Left lung (tissue), 10 donors: ENCODE measurements around the gene ING4. TPM values are rescaled to one million over a fixed set of nuclear protein-coding genes. Genes with fewer than 3 reads are reported as not detected.

Source experiments
- ATAC-seq: fragments of 200-7000 bp; cut with Tn5 transposase; one replicate; pipeline ENCODE4 v1.9.1; 2020; ENCODE audit warnings: moderate library complexity
- DNase-seq, 4 donors: peaks; one replicate each; pipeline ENCODE4 v3.0.0-alpha.2; 2013 to 2020
- H3K27ac ChIP-seq, 2 donors: fragments of 200-600 bp; sonication (generic) in 1 of 2; one replicate each; pipeline versions ENCODE4 v1.5.0 to v1.8.0; 2020 to 2021
- H3K27me3 ChIP-seq, 2 donors: fragments of 200-600 bp; sonication (generic) in 1 of 2; one replicate each; pipeline versions ENCODE4 v1.5.0 to v1.8.0; 2020 to 2021
- H3K36me3 ChIP-seq, 2 donors: fragments of 200-600 bp; sonication (generic) in 1 of 2; one replicate each; pipeline versions ENCODE4 v1.5.0 to v1.8.0; 2020 to 2021
- H3K4me1 ChIP-seq, 2 donors: fragments of 200-600 bp; one replicate each; pipeline ENCODE4 v1.8.0; 2021
- H3K4me3 ChIP-seq, 2 donors: fragments of 200-600 bp; sonication (generic) in 1 of 2; one replicate each; pipeline versions ENCODE4 v1.5.0 to v1.8.0; 2020 to 2021; ENCODE audit warnings: mild to moderate bottlenecking in 1 of 2
- H3K9me3 ChIP-seq, 2 donors: fragments of 200-600 bp; sonication (generic) in 1 of 2; one replicate each; pipeline versions ENCODE4 v1.5.0 to v1.8.0; 2020 to 2021
- intact Hi-C, 2 donors: fragments of 100-400 bp; cut with DNase I; formaldehyde crosslinking; loops; one replicate each; pipeline versions ENCODE4 v1.11.2 to v1.14.2; 2022
- polyA plus RNA-seq, 6 donors: library from polyadenylated mRNA; unstranded; fragments of 120-200 nt; gene quantifications; one replicate each; pipeline ENCODE4 v1.2.1, GENCODE V29; 2013; ENCODE audit not compliant: insufficient read length in 6 of 6
- total RNA-seq, 2 donors: library from RNA; stranded (reverse); fragmentation: NEBNext Ultra II Directional; extraction: Animal tissue kit (Norgen Biotek cat#: 25700); gene quantifications; one replicate each; pipeline ENCODE4 v1.2.1, GENCODE V29; 2021
- TF ChIP-seq, protein P1 (sequence below), 2 donors: fragments of 200-600 bp; sonication (generic) in 1 of 2; IDR thresholded peaks; one replicate each; pipeline versions ENCODE4 v1.5.0 to v1.8.0; 2021; ENCODE audit warnings: antibody characterized with exemption in 2 of 2
- donor health status: DM: no; HTN: yes; CAD: no.
- donor health status: DM: no; HTN: no; CAD: no.

The ING4 gene
- total and polyA plus RNA-seq, 8 donors, result 23.1 to 113 (median 98.7) TPM

GRCh38 chr12:6614513-6615172 is 48.3 kb downstream of the ING4 start:
- Histone ChIP-seq H3K4me1 (peaks cover 9 to 37% of the 10 kb centered on the region in 2 donors), H3K4me3 (no peak overlapping the region), H3K27me3 (peaks cover 0 to under 1% of the 10 kb centered on the region in 2 donors), H3K27ac (peak overlapping the region; percentile 52 to 83), H3K9me3 (no peaks in the 10 kb centered on the region), H3K36me3 (no peaks in the 10 kb centered on the region)
- ATAC-seq, result no peak
- TF ChIP-seq, protein P1, sequence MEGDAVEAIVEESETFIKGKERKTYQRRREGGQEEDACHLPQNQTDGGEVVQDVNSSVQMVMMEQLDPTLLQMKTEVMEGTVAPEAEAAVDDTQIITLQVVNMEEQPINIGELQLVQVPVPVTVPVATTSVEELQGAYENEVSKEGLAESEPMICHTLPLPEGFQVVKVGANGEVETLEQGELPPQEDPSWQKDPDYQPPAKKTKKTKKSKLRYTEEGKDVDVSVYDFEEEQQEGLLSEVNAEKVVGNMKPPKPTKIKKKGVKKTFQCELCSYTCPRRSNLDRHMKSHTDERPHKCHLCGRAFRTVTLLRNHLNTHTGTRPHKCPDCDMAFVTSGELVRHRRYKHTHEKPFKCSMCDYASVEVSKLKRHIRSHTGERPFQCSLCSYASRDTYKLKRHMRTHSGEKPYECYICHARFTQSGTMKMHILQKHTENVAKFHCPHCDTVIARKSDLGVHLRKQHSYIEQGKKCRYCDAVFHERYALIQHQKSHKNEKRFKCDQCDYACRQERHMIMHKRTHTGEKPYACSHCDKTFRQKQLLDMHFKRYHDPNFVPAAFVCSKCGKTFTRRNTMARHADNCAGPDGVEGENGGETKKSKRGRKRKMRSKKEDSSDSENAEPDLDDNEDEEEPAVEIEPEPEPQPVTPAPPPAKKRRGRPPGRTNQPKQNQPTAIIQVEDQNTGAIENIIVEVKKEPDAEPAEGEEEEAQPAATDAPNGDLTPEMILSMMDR (IDR thresholded peaks at IDR 0.05), result no peak
- DNase-seq, result no peak
- intact Hi-C loops, result loop anchor here in 1 of 2 donors (10.0 kb wide), 1 partner anchor 80 kb away; no protein-coding TSS in a partner anchor

DNA sequence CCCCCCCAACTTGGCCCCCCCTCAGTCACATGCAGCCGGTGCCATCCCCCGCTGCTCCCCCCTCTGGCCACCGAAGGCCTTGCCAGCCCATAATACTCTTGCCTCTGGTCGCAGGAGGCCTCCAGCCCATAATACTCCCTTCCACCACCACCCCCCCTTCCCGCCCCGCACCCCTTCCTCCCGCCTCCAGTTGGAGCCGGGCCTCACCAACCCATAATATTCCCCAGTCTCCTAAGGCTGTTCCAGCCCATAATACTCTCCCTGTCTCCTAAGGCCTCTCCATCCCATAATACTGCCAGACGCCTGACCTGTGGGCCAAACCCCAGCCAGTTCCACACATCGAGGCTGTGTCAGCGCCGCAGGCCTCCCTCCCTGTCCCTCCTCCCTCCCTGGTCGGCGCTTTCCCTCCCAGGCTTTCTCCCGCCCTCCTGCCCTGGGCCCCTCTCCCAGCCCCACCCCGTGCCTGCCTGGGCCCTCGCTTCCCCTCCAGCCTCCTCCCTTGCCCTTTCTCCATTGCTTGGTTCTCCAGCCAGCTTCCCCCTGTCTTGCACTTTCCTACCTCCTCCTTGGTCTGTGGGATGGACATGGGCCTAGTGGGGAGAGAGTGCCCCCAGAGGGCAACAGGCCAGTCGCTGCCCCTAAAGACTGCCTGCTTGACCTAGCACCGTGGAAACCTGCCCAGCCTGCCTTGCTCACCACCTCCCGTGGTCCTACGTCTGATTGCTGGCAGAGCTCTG is 49.0 kb downstream of the ING4 start:
- no peaks in the 10 kb centered on the region for H3K9me3 ChIP-seq
- H3K36me3 ChIP-seq, result no peaks in the 10 kb centered on the region
- H3K27me3 ChIP-seq, result no peaks in the 10 kb centered on the region
- DNase-seq, result peak; percentile 91 to 99 (median 93)
- TF ChIP-seq, protein P1 (IDR thresholded peaks at IDR 0.05), result no peak
- peak; percentile 78 for ATAC-seq
- H3K4me1 ChIP-seq, result peaks cover 9 to 37% of the 10 kb centered on the region in 2 donors
- intact Hi-C loops, result loop anchor here in 1 of 2 donors (10.0 kb wide), 1 partner anchor 81 kb away; no protein-coding TSS in a partner anchor
- H3K4me3 ChIP-seq, result no peak overlapping the region
- peak overlapping the region; percentile 52 to 83 for H3K27ac ChIP-seq

DNA sequence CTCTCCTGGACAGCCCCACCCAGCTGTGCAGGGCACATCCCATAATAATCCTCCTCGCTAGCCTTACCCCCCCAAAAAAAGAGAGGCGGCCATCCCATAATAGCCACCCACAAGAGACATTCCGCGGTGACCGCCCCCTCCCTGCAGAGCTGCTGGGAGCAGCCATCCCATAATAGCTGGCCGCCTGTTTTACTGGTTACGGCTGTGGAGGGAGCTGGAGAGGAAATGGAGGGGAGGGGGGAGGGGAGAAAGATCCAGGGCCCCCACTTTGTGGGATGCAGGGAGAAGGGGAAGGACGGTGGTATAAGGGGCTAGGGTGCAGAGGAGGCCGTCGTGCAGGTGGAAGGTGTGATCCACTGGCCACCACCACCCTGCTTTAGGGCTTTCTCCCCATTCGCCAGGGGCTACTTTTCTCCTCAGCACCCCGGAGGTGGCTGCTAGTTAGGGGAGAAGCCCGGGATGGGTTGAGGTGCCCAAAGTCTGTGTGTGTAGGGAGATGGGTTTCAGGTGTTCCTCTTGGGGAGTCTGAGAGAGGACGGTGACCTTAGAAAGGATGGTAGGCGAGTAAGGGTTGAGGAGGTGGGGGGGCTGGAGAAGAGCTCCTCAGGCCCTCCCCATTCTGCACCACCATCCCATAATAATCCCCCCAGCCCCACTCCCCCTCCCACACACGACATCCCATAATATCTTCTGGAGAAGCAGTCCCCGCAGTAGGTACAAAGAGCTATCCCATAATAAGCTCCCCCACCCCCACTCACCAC is 49.7 kb downstream of the ING4 start:
- Histone ChIP-seq H3K36me3 (no peaks in the 10 kb centered on the region), H3K4me1 (peaks cover 9 to 29% of the 10 kb centered on the region in 2 donors), H3K4me3 (no peak overlapping the region), H3K9me3 (no peaks in the 10 kb centered on the region), H3K27me3 (no peaks in the 10 kb centered on the region), H3K27ac (peak overlapping the region; percentile 71 to 83)
- TF ChIP-seq, protein P1 (IDR thresholded peaks at IDR 0.05), result no peak
- intact Hi-C loops, result loop anchor here in 1 of 2 donors (10.0 kb wide), 1 partner anchor 82 kb away; no protein-coding TSS in a partner anchor
- ATAC-seq (peak; percentile 48), DNase-seq (peak; percentile 81 to 92 (median 85))

DNA sequence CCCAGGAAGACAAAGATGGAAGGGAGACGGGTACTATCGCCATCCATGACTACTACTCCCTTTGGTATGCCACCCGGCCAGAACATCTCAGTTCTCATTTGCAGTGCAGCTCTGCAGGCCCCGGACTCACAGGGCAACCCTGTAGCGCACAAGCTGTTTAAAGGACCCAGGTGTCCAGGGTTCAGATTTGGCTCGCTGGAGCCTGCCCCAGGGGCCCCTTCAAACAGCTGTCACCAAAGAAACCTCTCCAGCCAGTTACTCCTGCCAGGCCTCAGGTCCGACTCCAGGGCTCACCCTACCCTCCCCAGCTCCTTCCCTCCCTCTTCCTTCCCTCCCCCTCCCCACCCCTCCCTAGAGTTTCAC is 50.3 kb downstream of the ING4 start:
- DNase-seq, result no peak
- intact Hi-C loops, result loop anchor here in 1 of 2 donors (10.0 kb wide), 1 partner anchor 82 kb away; no protein-coding TSS in a partner anchor
- peaks cover 9 to 28% of the 10 kb centered on the region in 2 donors for H3K4me1 ChIP-seq
- H3K9me3 ChIP-seq, result no peaks in the 10 kb centered on the region
- TF ChIP-seq, protein P1 (IDR thresholded peaks at IDR 0.05), result no peak
- H3K36me3 ChIP-seq, result no peaks in the 10 kb centered on the region
- H3K27ac ChIP-seq, result peak overlapping the region; percentile 71 to 83
- no peak for ATAC-seq
- no peaks in the 10 kb centered on the region for H3K27me3 ChIP-seq
- H3K4me3 ChIP-seq, result no peak overlapping the region
